ENCODE measurements around the gene ANAPC15. TPM values are rescaled to one million over a fixed set of nuclear protein-coding genes. Genes with fewer than 3 reads are reported as not detected.

The ANAPC15 gene
- total and polyA plus RNA-seq, 2 of the 13 experiments (the other 11 are each of a cell fraction or from before 2014, with no cell fraction given) = 18.8 to 25.7 TPM

- TF ChIP-seq ZNF513 (CRISPR knock-in tag; conservative IDR thresholded peaks at IDR 0.05) (no peak), PAWR (CRISPR knock-in tag; IDR thresholded peaks at IDR 0.05; ENCODE audit: borderline replicate concordance) (no peak), KDM5A (IDR thresholded peaks at IDR 0.05; ENCODE audit: borderline replicate concordance, low read length) (peak; percentile 79; the same call in 1 of the 2 replicates), BRF2 (CRISPR knock-in tag; IDR thresholded peaks at IDR 0.05) (no peak), ATF2 (CRISPR knock-in tag; IDR thresholded peaks at IDR 0.05) (peak; percentile 49), CEBPB (IDR thresholded peaks at IDR 0.05; ENCODE audit: borderline replicate concordance, low read depth, low read length) (peak; percentile 41; the same call in 1 of the 2 replicates), NR3C1 (CRISPR knock-in tag; IDR thresholded peaks at IDR 0.05) (no peak), ZEB1 (IDR thresholded peaks at IDR 0.05; ENCODE audit: insufficient replicate concordance, low read depth) (peak; percentile 36), MTA1 (CRISPR knock-in tag; IDR thresholded peaks at IDR 0.05; ENCODE audit: borderline replicate concordance) (no peak), ZNF792 (CRISPR knock-in tag; IDR thresholded peaks at IDR 0.05) (no peak), ATF3 (CRISPR knock-in tag; IDR thresholded peaks at IDR 0.05) (no peak), ZNF512 (CRISPR knock-in tag; IDR thresholded peaks at IDR 0.05) (no peak), PBX2 (CRISPR knock-in tag; IDR thresholded peaks at IDR 0.05) (no peak), HIC2 (CRISPR knock-in tag; IDR thresholded peaks at IDR 0.05; ENCODE audit: low read depth) (no peak), ZNF383 (CRISPR knock-in tag; IDR thresholded peaks at IDR 0.05; ENCODE audit: borderline replicate concordance) (no peak), TIGD3 (CRISPR knock-in tag; IDR thresholded peaks at IDR 0.05; ENCODE audit: borderline replicate concordance) (0 out of 2 replicates have a peak, but pooled peaks have one; percentile 23), FOXA3 (CRISPR knock-in tag; IDR thresholded peaks at IDR 0.05) (no peak; the same call in 1 of the 2 replicates)
Measured at GRCh38 chr11:72080326-72081183, 31.9 kb downstream of the ANAPC15 start, which contains the start of the genes LRRC51 and NUMA1 (continued).
